SJCRH30 (cell line): ENCODE results near the gene GRN. TPM values are rescaled to one million over a fixed set of nuclear protein-coding genes. Genes with fewer than 3 reads are reported as not detected.

Experiments
- DNase-seq, 2 experiments: peaks; one replicate each; pipeline ENCODE4 v3.0.0-alpha.2; 2015 to 2020
- H3K27ac ChIP-seq: fragments of 250-450 bp; sonication (Bioruptor Pico); 2 replicates; pipeline ENCODE4 v1.5.1; 2020; ENCODE audit warnings: mild to moderate bottlenecking, moderate library complexity
- H3K27me3 ChIP-seq: fragments of 250-450 bp; sonication (Bioruptor Pico); 2 replicates; pipeline ENCODE4 v1.5.1; 2020; ENCODE audit warnings: mild to moderate bottlenecking, moderate library complexity
- H3K36me3 ChIP-seq: fragments of 250-450 bp; sonication (Bioruptor Pico); 2 replicates; pipeline ENCODE4 v1.5.1; 2020; ENCODE audit warnings: mild to moderate bottlenecking, moderate library complexity
- H3K4me1 ChIP-seq: fragments of 250-450 bp; sonication (Bioruptor Pico); 2 replicates; pipeline ENCODE4 v1.5.1; 2020; ENCODE audit warnings: mild to moderate bottlenecking, moderate library complexity
- H3K4me3 ChIP-seq: fragments of 250-450 bp; sonication (Bioruptor Pico); 2 replicates; pipeline ENCODE4 v1.5.1; 2020; ENCODE audit warnings: mild to moderate bottlenecking, moderate library complexity
- H3K9me3 ChIP-seq: fragments of 250-450 bp; sonication (Bioruptor Pico); replicated peaks from 2 replicates; pipeline ENCODE4 v1.5.1; 2020; ENCODE audit warnings: mild to moderate bottlenecking, moderate library complexity
- total RNA-seq: library from RNA; depleted of rRNA; stranded (reverse); fragments of >200 nt; shearing (Covaris generic); gene quantifications from 2 replicates; pipeline ENCODE4 v1.2.3, GENCODE V29; 2014

The GRN gene
- total RNA-seq, 1 experiment from 2014 or later: 77.2 TPM

DNA sequence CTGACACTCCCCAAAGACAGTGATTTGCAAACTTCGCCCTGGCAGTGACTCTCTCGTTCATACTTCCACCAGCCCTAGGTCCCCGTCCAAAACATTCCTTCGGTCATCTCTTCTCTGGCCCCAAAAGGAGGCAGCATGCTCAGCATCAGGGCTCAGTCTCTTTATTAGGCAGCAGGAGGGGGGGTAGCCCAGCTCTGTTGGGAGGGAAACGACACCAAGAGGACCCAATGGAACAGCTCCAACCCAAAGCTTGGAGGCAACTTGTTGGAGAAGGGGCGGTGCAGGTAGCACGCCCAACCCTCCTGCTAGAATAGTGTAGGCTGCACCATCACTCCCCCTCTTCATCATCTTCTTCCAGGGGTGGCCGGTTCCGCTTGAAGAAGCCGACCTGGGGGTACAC, 26.9 kb downstream of the GRN start:
- no peak overlapping the region for H3K4me3 ChIP-seq
- no peaks in the 10 kb centered on the region for H3K27me3 ChIP-seq
- no peaks in the 10 kb centered on the region for H3K9me3 ChIP-seq
- H3K27ac ChIP-seq: no peak overlapping the region
- peaks cover 2% of the 10 kb centered on the region; the same call in 1 of the 2 replicates for H3K4me1 ChIP-seq
- DNase-seq: no peak
- no peaks in the 10 kb centered on the region for H3K36me3 ChIP-seq

DNA sequence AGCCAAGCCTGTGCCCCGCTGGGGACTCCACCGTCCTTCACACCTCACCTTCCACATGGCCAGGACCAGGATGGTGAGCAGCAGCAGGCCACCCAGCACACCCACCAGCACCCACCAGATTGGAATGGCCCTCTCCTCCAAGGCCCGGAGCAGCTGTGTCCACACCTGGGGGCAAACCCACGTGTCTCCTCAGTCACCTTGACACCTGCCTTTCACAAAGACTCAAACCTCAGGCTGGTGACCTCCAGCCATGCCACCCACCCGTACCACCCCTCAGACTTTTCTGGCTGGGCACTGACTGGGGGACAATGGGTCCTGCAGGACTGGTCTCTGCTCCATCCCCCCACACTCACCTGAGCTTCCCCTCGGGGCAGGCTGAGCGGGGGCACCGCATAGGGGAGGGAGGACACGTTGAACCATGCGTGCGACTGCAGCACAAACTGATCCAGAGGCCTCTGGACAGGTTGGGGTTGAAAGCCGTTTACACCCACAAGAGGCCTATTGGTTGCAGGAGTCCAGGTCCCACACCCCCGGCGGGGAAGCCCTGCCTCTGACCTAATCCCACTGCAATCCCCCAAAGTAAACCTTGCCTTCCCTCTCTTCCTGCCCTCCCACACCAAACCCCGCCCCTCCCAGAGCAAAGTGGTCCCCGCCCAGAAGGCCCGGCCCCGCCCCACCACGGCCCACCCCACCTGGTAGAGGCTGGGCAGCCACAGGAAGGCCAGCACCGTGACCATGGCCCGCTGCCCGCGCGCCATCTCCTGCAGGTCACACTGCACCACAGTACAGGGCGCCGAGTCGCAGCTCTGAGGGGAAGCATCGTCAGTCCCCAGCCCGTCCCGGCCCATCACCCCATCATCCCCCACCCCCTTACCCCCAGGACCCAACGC, 29.4 kb downstream of the GRN start:
- peak; percentile 31 to 37 for DNase-seq
- Histone ChIP-seq H3K27ac (no peak overlapping the region), H3K4me1 (peaks cover 2% of the 10 kb centered on the region; the same call in 1 of the 2 replicates), H3K36me3 (no peaks in the 10 kb centered on the region), H3K27me3 (no peaks in the 10 kb centered on the region), H3K9me3 (no peaks in the 10 kb centered on the region), H3K4me3 (no peak overlapping the region)

DNA sequence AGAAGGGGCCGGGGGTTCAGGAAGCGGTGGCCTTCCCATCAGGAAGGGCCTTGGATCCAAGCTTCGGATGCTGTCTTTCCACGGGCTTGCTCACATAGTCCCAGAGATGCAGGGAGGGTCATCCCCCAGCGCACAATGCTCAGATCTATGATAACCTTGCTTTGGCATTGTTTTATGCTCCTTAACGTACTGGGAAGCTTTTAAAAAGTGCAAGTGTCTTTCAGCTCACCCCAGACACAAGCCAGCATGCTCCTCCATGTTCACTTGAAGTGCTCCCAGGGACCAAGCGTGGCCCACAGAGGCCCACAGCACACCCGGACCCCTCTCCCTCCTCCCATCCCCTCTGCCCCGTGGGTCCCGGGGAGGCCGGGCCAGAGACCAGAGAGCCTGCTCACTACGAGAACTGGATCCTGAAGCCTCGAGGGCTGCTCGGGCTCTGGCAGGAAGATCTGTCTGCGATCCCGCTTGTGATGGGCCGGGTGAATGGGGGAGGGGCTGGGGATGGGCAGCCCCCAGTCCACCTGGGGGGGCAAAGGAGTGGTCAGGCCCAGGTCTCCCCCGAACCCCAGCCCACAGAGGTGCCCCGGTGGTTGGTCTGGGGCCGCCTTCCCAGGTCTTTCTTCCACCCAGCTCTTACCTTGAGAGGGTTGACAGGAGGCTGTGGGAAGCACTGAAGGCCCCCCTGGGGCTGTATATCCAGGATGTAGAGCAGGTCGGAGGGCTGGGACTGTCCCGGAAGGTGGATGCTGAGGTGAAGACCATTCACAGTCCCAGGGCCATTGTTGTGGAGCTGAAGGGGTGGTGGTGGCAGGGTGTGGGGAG, 30.3 kb downstream of the GRN start:
- Histone ChIP-seq H3K27ac (no peak overlapping the region), H3K9me3 (no peaks in the 10 kb centered on the region), H3K27me3 (no peaks in the 10 kb centered on the region), H3K36me3 (no peaks in the 10 kb centered on the region), H3K4me3 (no peak overlapping the region), H3K4me1 (peaks cover 2% of the 10 kb centered on the region; the same call in 1 of the 2 replicates)
- DNase-seq: no peak

DNA sequence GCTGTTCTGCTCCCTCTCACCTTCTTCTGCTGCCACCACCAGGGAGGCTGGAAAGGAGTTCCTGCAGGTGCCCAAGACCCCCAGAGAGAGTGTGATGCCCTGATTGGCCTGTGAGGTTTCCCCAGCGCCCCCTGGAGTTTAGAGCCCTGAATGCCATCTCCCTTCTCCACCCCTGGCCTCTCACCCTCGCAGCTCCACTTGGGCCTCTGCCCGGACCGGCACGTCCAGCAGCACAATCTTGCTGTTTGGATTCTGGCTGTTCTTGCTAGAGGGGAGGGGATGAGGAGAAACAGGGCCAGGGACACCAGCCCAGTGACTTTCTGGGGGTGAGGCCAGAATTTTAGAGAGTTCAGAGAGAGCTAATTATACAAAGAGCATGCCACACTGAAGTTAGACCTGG, 31.0 kb downstream of the GRN start:
- Histone ChIP-seq H3K4me3 (no peak overlapping the region), H3K9me3 (no peaks in the 10 kb centered on the region), H3K27me3 (no peaks in the 10 kb centered on the region), H3K36me3 (no peaks in the 10 kb centered on the region), H3K4me1 (peaks cover 2% of the 10 kb centered on the region; the same call in 1 of the 2 replicates), H3K27ac (no peak overlapping the region)
- peak in 1 of 2 experiments; percentile 54 for DNase-seq

DNA sequence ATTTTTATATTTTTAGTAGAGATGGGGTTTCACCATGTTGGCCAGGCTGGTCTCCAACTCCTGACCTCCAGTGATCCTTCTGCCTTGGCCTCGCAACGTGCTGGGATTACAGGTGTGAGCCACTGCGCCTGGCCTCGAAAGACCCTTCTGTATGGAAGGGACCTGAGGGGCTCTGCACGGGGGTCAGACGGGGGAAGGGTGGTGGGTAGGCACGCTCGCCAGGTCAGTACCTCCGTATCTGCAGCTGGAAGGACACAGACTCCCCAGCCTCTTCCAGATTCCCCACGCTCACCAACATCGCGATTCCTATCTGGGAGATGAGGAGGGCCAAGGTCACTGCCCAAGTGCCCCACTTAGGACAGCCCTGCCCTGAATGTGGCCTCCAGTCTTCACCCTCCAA, 31.7 kb downstream of the GRN start:
- Histone ChIP-seq H3K9me3 (no peaks in the 10 kb centered on the region), H3K4me1 (peaks cover 2% of the 10 kb centered on the region; the same call in 1 of the 2 replicates)
- no peak for DNase-seq

DNA sequence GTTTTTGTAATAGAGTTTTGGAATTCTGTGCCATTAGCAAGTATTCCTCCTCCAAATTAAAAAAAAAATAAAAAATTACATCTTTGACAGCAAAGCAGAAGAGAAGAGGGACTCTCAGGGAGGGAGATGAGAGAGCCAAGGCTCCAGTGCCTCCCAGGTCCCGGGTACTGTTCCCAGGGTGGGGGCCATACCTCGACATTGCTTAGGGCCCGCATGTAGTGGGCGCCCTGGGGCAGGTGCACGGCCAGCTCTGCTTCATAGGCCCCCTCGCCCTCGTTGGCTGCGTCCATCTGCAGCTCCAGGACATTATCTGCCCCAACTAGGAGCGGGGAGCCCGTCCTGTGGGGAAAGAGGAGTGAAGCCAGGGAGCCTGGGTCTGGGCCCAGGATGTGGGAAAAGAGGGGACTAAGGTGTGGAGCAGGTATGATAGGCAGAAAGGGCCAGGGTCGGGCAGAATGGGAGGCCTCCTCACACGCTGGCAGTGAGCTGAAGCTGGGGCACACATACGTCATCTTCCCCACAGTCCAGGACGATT, 33.1 kb downstream of the GRN start:
- no peak for DNase-seq
- no peaks in the 10 kb centered on the region for H3K36me3 ChIP-seq
- peaks cover 2% of the 10 kb centered on the region; the same call in 1 of the 2 replicates for H3K4me1 ChIP-seq
- H3K27ac ChIP-seq: no peak overlapping the region
- no peak overlapping the region for H3K4me3 ChIP-seq
- no peaks in the 10 kb centered on the region for H3K27me3 ChIP-seq
- H3K9me3 ChIP-seq: no peaks in the 10 kb centered on the region

More for the DNA sequence above, 31.7 kb downstream of the GRN start:
- Histone ChIP-seq H3K4me3 (no peak overlapping the region), H3K36me3 (no peaks in the 10 kb centered on the region), H3K27me3 (no peaks in the 10 kb centered on the region), H3K27ac (no peak overlapping the region)

DNA sequence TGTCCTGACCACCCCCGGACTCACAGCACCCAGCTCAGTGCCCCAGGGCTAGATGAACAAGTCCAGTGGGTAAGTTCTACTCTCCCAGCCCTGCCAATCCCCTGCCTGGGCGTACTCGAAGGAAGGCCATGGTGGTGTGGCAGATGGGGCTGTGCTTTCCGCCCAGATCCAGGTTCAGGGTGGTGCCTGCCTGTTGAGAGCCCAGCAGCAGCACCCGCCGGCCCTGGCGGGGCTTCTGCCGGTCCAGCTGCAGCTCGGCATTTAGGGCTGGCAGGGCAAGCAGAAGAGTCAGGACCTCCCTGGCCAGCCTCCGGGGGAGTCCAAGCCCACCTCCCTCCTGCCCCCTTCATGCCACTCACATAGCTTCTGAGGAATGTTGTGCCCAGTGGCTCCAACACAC, 34.8 kb downstream of the GRN start:
- Histone ChIP-seq H3K27ac (no peak overlapping the region), H3K27me3 (no peaks in the 10 kb centered on the region), H3K4me1 (no peaks in the 10 kb centered on the region), H3K4me3 (no peak overlapping the region), H3K36me3 (no peaks in the 10 kb centered on the region), H3K9me3 (no peaks in the 10 kb centered on the region)
- DNase-seq: no peak

DNA sequence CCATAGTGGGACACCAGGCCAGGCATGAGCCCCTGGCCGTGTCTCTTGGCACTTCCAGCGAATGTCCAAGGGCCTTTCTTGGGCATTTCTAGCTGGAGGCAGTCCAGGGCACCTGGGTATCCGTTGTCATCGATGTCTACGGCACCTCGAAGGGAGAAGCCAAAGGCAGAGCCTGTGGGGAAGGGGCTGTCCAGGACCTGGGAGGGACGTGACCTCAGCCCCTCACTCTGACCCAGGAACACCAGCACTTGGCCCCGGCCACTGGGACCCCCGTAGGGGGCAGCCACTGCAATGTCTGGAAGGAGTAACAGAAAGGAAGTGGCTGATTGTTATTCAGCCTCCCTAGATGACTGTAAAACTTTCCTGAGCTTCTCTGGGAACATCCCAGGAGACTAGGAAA, 35.7 kb downstream of the GRN start:
- Histone ChIP-seq H3K36me3 (no peaks in the 10 kb centered on the region), H3K27ac (no peak overlapping the region), H3K27me3 (no peaks in the 10 kb centered on the region), H3K9me3 (no peaks in the 10 kb centered on the region), H3K4me3 (no peak overlapping the region), H3K4me1 (no peaks in the 10 kb centered on the region)
- DNase-seq: no peak

DNA sequence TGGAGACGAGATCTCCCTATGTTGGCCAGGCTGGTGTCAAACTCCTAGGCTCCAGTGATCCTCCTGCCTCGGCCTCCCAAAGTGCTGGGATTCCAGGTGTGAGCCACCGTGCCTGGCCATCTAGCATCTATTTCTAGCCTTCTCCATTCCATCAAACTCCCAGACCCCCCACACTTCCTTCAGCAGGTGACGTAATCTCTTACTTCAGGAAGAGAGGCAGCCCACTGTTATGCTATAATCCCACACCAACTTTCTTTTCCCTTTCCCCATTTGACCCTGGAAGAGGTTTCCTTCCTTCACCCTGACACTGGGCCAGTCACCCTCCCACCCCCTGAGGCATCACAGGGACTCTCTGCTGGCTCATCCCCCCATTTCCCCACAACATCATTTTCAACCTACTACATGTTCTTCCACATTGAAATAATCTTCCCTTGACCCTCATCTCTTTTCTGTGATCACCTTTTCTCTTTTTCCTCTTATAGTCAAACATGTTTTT, 36.8 kb downstream of the GRN start:
- H3K4me1 ChIP-seq: no peaks in the 10 kb centered on the region
- no peak overlapping the region for H3K4me3 ChIP-seq
- H3K9me3 ChIP-seq: no peaks in the 10 kb centered on the region
- no peak for DNase-seq
- no peaks in the 10 kb centered on the region for H3K36me3 ChIP-seq
- no peak overlapping the region for H3K27ac ChIP-seq
- H3K27me3 ChIP-seq: no peaks in the 10 kb centered on the region

DNA sequence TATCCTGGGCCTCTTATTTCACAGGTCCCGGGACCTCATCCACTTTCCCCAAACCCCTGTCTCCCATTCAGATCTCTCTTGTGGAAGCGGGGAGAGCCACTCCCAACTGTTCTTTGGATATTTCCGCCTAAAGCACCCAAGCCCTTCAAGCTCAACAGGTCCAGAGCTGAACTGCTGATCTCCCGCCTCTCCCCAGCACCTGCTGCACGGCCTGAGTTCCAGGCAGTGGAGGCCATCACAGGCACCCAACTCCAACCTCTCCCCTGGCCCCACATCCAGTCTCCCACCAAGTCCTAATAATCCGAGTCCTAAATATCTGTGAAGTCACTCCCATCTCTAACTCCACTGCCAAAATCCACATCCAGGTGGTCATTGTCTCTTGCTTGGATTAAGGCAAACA, 37.8 kb downstream of the GRN start:
- DNase-seq: no peak
- H3K27me3 ChIP-seq: no peaks in the 10 kb centered on the region

DNA sequence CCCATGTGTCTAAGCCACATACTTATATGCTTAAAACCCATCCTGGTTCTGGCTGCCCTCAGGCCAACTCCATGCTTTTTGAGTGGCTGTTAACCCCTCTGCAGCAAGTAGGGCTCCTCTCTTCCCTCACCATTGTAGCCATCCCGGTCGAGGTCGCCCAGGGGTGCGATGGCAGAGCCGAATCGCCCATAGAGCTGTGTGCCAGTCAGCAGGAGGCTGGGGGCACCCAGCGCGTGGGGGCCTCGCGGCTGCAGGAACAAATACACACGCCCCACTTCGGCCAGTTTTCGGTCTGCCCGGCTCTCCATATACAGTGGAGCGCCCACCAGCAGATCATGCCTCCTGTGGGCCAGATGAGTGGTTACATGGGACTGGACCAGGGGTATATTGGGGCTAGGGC, 38.3 kb downstream of the GRN start:
- DNase-seq: no peak
- Histone ChIP-seq H3K4me1 (no peaks in the 10 kb centered on the region), H3K9me3 (no peaks in the 10 kb centered on the region), H3K4me3 (no peak overlapping the region), H3K27ac (no peak overlapping the region), H3K36me3 (no peaks in the 10 kb centered on the region), H3K27me3 (no peaks in the 10 kb centered on the region)

More for the DNA sequence above, 37.8 kb downstream of the GRN start:
- Histone ChIP-seq H3K4me3 (no peak overlapping the region), H3K9me3 (no peaks in the 10 kb centered on the region), H3K36me3 (no peaks in the 10 kb centered on the region), H3K4me1 (no peaks in the 10 kb centered on the region), H3K27ac (no peak overlapping the region)

DNA sequence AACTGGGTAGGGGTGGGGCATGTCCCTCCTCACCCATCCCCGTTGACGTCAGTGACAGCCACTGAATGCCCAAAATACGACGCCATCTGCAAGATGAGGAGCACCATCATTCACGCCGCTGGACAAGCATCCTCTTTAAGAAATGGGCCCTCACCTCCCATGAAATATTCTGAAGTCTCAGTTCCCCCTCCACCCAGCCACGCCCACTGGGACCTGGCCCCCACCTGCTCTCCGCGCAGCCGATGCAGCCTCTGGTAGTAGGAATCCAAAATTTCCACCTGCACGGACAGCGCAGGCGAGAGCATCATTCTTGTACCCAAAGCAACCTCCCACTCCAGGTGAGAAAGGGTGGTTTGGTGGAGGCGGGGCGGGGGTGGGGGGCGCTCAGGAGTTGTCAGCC, 38.8 kb downstream of the GRN start:
- no peaks in the 10 kb centered on the region for H3K27me3 ChIP-seq
- H3K36me3 ChIP-seq: no peaks in the 10 kb centered on the region
- no peaks in the 10 kb centered on the region for H3K9me3 ChIP-seq
- no peaks in the 10 kb centered on the region for H3K4me1 ChIP-seq
- H3K27ac ChIP-seq: no peak overlapping the region
- DNase-seq: no peak
- H3K4me3 ChIP-seq: no peak overlapping the region

DNA sequence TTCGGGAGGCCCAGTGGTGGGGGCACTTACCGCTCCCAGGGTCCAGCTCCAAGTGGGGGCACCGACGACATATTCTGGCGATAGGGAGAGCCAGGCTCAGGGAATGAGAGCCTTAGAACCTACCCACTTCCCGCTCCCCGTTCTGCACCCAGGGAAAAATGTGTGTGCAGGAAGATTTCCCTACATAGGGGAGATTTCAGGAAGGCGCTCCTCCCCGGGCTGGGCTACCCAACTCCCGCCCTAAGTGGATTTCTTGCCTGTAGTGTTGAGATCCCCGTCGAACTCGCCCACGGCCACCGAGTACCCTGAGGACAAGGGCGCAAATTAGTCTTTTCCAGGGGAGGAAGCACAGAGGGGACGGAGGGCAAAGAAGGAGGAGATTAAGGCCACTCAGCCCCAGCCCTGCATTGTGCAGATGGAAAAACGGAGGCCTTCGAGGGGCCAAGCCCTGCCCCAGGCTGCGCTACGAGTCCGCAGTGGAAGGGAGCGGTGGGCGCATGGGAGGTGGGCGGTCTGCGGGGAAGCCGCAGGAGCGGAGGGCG, 39.2 kb downstream of the GRN start:
- no peak overlapping the region for H3K27ac ChIP-seq
- H3K9me3 ChIP-seq: no peaks in the 10 kb centered on the region
- no peak overlapping the region for H3K4me3 ChIP-seq
- no peak for DNase-seq
- no peaks in the 10 kb centered on the region for H3K36me3 ChIP-seq
- no peaks in the 10 kb centered on the region for H3K4me1 ChIP-seq
- H3K27me3 ChIP-seq: no peaks in the 10 kb centered on the region

DNA sequence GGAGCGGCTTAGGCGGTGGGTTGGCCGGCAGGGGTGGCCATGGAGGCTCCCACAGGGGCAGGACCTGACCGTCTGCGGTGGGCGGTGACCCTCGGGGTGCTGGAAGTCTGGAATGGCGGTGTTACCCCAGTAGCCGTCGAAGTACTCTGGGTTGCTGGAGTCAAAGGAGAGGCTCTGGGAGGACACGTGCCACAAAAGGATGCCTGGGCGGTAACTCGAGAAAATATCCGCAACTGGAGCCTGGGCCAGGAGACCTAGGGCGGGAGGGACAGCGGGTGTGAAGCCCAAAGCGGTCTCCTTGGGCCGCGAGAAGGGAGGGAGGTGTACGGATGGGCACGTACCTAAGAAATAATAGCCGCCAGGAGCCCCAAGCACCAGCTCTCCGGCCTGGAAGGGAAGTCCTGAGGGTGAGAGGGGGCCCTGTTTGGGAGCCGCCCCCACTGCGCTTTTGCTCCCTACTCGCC, 39.8 kb downstream of the GRN start:
- H3K27me3 ChIP-seq: no peaks in the 10 kb centered on the region
- no peak for DNase-seq

More for the DNA sequence above, 39.8 kb downstream of the GRN start:
- Histone ChIP-seq H3K4me1 (no peaks in the 10 kb centered on the region), H3K36me3 (no peaks in the 10 kb centered on the region), H3K9me3 (no peaks in the 10 kb centered on the region), H3K4me3 (peak overlapping the region; percentile 54), H3K27ac (no peak overlapping the region; the same call in 1 of the 2 replicates)
